ENCODE measurements around the gene ANTXR1. TPM values are rescaled to one million over a fixed set of nuclear protein-coding genes. Genes with fewer than 3 reads are reported as not detected.

ANTXR1 gene
- polyA plus RNA-seq, 1 of the 3 experiments (the other 2 are of a cell fraction) = 114 TPM

- WGBS (ENCODE audit: low lambda C conversion rate) = 93% methylated on average over 8 of the region's 8 CpGs
- H2AFZ ChIP-seq (ENCODE audit: low read depth) = peak overlapping the region; percentile 47; the same call in 1 of the 2 replicates
- H3K9me3 ChIP-seq = no peaks in the 10 kb centered on the region
- H3K79me2 ChIP-seq (ENCODE audit: insufficient read depth) = no peaks in the 10 kb centered on the region
- no peak for TF ChIP-seq RCOR1 (IDR thresholded peaks at IDR 0.05; ENCODE audit: low read length)
- no peak for TF ChIP-seq POLR2AphosphoS5 (IDR thresholded peaks at IDR 0.05; ENCODE audit: low read depth, low read length)
- no peak for TF ChIP-seq TAF1 (IDR thresholded peaks at IDR 0.05; ENCODE audit: borderline replicate concordance, low read depth, low read length)
- no peak for TF ChIP-seq CHD2 (IDR thresholded peaks at IDR 0.05; ENCODE audit: low read length, partially characterized antibody)
- TF ChIP-seq TEAD4 (IDR thresholded peaks at IDR 0.05; ENCODE audit: borderline replicate concordance, insufficient read depth) = no peak
- TF ChIP-seq, protein P1, sequence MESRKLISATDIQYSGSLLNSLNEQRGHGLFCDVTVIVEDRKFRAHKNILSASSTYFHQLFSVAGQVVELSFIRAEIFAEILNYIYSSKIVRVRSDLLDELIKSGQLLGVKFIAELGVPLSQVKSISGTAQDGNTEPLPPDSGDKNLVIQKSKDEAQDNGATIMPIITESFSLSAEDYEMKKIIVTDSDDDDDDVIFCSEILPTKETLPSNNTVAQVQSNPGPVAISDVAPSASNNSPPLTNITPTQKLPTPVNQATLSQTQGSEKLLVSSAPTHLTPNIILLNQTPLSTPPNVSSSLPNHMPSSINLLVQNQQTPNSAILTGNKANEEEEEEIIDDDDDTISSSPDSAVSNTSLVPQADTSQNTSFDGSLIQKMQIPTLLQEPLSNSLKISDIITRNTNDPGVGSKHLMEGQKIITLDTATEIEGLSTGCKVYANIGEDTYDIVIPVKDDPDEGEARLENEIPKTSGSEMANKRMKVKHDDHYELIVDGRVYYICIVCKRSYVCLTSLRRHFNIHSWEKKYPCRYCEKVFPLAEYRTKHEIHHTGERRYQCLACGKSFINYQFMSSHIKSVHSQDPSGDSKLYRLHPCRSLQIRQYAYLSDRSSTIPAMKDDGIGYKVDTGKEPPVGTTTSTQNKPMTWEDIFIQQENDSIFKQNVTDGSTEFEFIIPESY (IDR thresholded peaks at IDR 0.05; ENCODE audit: borderline replicate concordance, low read depth) = no peak
- peak overlapping the region in 1 of 2 experiments; percentile 91; a peak in 3 of 4 replicates for H3K27ac ChIP-seq (ENCODE audit: low read depth in 2 of 2, low read length in 1 of 2)
- H3K36me3 ChIP-seq (replicated peaks in 1 of 2; ENCODE audit: control insufficient read depth in 1 of 2, insufficient read depth in 2 of 2, low read length in 1 of 2) = no peaks in the 10 kb centered on the region
- no peak overlapping the region for H3K4me2 ChIP-seq
- H3K4me1 ChIP-seq (ENCODE audit: control insufficient read depth in 1 of 2, insufficient read depth in 2 of 2, low read depth in 1 of 2, low read length in 1 of 2) = peaks cover 2 to 25% of the 10 kb centered on the region in 2 experiments; a peak in 3 of 4 replicates
- no peak for DNase-seq
- no peak overlapping the region for H3K4me3 ChIP-seq (ENCODE audit: low read depth in 2 of 2, low read length in 1 of 2)
- POLR2A ChIA-PET = no interaction called here
- CTCF ChIA-PET = no interaction called here
- H4K20me1 ChIP-seq (ENCODE audit: insufficient read depth) = no peaks in the 10 kb centered on the region
- H3K9ac ChIP-seq = peak overlapping the region; percentile 50; the same call in 1 of the 2 replicates
- no peaks in the 10 kb centered on the region for H3K27me3 ChIP-seq (ENCODE audit: insufficient read depth)
- no peaks in the 10 kb centered on the region for H3K9me2 ChIP-seq
- peaks cover 29% of the 10 kb centered on the region for H3F3A ChIP-seq (replicated peaks; ENCODE audit: insufficient read depth)
These were observed 42.3 kb upstream of the ANTXR1 start for GRCh38 chr2:68970566-68971265.

DNA sequence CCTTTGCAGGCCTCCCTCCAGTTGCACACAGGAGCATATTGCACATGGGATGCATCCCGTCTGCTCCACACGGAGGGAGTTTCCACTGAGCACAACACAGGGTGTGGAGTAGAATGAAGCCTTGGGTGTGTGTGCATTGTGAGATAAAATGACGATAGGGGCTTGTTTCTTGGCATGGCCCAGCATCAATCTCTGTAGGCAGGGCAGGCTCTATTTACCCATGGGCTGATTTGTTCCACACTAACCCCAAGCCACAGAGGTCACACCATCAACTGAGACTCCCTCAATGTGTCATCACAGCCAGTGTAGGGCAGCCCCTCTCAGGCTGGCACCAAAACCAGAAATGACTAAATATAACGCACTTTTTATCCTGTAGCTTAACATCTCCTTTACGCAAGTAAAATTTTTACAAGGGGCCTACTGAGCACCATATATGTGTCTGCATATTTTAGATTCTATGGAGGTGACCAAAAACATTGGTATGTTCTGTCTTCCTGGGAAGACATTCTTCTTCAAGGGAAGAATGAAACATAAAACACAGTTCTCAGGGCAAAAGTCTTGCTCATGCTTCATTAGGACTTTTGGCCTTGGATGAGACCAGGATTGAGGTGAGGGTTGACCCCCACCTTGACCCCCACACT lies 41.3 kb upstream of the ANTXR1 start:
- Histone ChIP-seq H3K4me2 (peak overlapping the region; percentile 3; the same call in 1 of the 2 replicates), H2AFZ (ENCODE audit: low read depth) (peak overlapping the region; percentile 47; the same call in 1 of the 2 replicates), H3K9me3 (no peaks in the 10 kb centered on the region), H3K79me2 (ENCODE audit: insufficient read depth) (no peaks in the 10 kb centered on the region), H3F3A (replicated peaks; ENCODE audit: insufficient read depth) (peaks cover 29% of the 10 kb centered on the region), H3K4me1 (ENCODE audit: control insufficient read depth in 1 of 2, insufficient read depth in 2 of 2, low read depth in 1 of 2, low read length in 1 of 2) (peaks cover 2 to 25% of the 10 kb centered on the region in 2 experiments; a peak in 3 of 4 replicates), H3K36me3 (replicated peaks in 1 of 2; ENCODE audit: control insufficient read depth in 1 of 2, insufficient read depth in 2 of 2, low read length in 1 of 2) (no peaks in the 10 kb centered on the region), H3K4me3 (ENCODE audit: low read depth in 2 of 2, low read length in 1 of 2) (no peak overlapping the region), H3K27me3 (ENCODE audit: insufficient read depth) (no peaks in the 10 kb centered on the region), H4K20me1 (ENCODE audit: insufficient read depth) (no peaks in the 10 kb centered on the region), H3K9ac (peak overlapping the region; percentile 50; the same call in 1 of the 2 replicates), H3K9me2 (no peaks in the 10 kb centered on the region), H3K27ac (ENCODE audit: low read depth in 2 of 2, low read length in 1 of 2) (peak overlapping the region; percentile 53 to 91; a peak in 3 of 4 replicates)
- no peak for DNase-seq
- WGBS (ENCODE audit: low lambda C conversion rate) = 19% methylated on average over 5 of the region's 5 CpGs
- POLR2A ChIA-PET = no interaction called here
- CTCF ChIA-PET = no interaction called here
- peak; percentile 69; the same call in 1 of the 2 replicates for TF ChIP-seq TCF12 (IDR thresholded peaks at IDR 0.05)
- peak; percentile 41; the same call in 1 of the 2 replicates for TF ChIP-seq FOSL2 (IDR thresholded peaks at IDR 0.05; ENCODE audit: borderline replicate concordance, low read depth)
- peak; percentile 48; the same call in 1 of the 2 replicates for TF ChIP-seq YY1 (IDR thresholded peaks at IDR 0.05; ENCODE audit: low read depth)
- peak; percentile 66 for TF ChIP-seq TEAD4 (IDR thresholded peaks at IDR 0.05; ENCODE audit: borderline replicate concordance, insufficient read depth)
- TF ChIP-seq, protein P2, sequence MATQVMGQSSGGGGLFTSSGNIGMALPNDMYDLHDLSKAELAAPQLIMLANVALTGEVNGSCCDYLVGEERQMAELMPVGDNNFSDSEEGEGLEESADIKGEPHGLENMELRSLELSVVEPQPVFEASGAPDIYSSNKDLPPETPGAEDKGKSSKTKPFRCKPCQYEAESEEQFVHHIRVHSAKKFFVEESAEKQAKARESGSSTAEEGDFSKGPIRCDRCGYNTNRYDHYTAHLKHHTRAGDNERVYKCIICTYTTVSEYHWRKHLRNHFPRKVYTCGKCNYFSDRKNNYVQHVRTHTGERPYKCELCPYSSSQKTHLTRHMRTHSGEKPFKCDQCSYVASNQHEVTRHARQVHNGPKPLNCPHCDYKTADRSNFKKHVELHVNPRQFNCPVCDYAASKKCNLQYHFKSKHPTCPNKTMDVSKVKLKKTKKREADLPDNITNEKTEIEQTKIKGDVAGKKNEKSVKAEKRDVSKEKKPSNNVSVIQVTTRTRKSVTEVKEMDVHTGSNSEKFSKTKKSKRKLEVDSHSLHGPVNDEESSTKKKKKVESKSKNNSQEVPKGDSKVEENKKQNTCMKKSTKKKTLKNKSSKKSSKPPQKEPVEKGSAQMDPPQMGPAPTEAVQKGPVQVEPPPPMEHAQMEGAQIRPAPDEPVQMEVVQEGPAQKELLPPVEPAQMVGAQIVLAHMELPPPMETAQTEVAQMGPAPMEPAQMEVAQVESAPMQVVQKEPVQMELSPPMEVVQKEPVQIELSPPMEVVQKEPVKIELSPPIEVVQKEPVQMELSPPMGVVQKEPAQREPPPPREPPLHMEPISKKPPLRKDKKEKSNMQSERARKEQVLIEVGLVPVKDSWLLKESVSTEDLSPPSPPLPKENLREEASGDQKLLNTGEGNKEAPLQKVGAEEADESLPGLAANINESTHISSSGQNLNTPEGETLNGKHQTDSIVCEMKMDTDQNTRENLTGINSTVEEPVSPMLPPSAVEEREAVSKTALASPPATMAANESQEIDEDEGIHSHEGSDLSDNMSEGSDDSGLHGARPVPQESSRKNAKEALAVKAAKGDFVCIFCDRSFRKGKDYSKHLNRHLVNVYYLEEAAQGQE (IDR thresholded peaks at IDR 0.05; ENCODE audit: low read depth, low read length) = no peak
- no peak for TF ChIP-seq CHD2 (IDR thresholded peaks at IDR 0.05; ENCODE audit: low read length, partially characterized antibody)
- no peak for TF ChIP-seq MXI1 (IDR thresholded peaks at IDR 0.05; ENCODE audit: low read depth, low read length)
- TF ChIP-seq NRF1 (IDR thresholded peaks at IDR 0.05; ENCODE audit: low read depth, low read length) = no peak
- TF ChIP-seq MAX (IDR thresholded peaks at IDR 0.05; ENCODE audit: low read depth) = 0 out of 2 replicates have a peak, but pooled peaks have one; percentile 8
- no peak for TF ChIP-seq MEF2A (IDR thresholded peaks at IDR 0.05; ENCODE audit: borderline replicate concordance, low read depth)
- no peak for TF ChIP-seq RFX5 (IDR thresholded peaks at IDR 0.05; ENCODE audit: low read length)
- no peak for TF ChIP-seq SMC3 (IDR thresholded peaks at IDR 0.05; ENCODE audit: low read depth, low read length)
- no peak for TF ChIP-seq IRF3 (IDR thresholded peaks at IDR 0.05; ENCODE audit: low read depth, low read length)
- TF ChIP-seq NFIC (IDR thresholded peaks at IDR 0.05; ENCODE audit: borderline replicate concordance) = peak; percentile 72

Measured in SK-N-SH (cell line).